HFF-Myc (cell line): ENCODE measurements around the gene SV2A.
"Not testable (repeated sequence)": the region's sequence is repeated elsewhere in the genome, so short reads cannot be mapped to it uniquely, and the experiment has no call there.

Experiments used
- DNase-seq: peaks from one replicate; pipeline ENCODE4 v3.0.0-alpha.2; 2011; ENCODE audit warnings: low read depth; ENCODE audit errors: extremely low read depth
- H3K4me3 ChIP-seq: replicated peaks from 2 replicates; pipeline ENCODE4 v1.5.1; 2011; ENCODE audit warnings: low read depth, mild to moderate bottlenecking, control low read depth, low read length
- CTCF ChIP-seq: IDR thresholded peaks from 2 replicates; pipeline ENCODE4 v1.5.1; 2012; ENCODE audit warnings: mild to moderate bottlenecking, low read depth, low read length, control low read depth; ENCODE audit errors: missing control alignments

Gene SV2A

GRCh38 chr1:149881876-149882275, 35.8 kb downstream of the SV2A start:
- TF ChIP-seq CTCF = no peak
- H3K4me3 ChIP-seq = no peak overlapping the region
- DNase-seq = no peak

DNA sequence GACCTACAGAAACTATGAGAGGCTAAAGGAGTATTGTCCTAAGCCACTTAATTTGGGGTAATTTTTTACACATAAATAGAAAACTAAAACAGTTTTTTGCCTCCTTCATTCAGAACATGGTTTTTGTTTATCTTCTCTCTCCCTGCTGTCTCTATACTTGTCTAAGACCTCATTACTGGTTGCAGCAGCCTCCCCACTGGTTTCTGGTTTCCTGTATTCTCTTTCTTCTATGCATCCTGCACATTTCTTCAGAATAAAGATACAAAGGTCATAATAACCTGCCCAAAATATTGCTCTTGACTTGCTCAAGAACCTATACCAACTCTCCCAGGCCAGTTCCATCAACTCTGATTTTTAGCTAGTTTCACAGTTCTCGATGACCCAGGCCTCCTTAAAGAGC, 38.1 kb downstream of the SV2A start:
- no peak overlapping the region for H3K4me3 ChIP-seq
- no peak for TF ChIP-seq CTCF
- DNase-seq = no peak

DNA sequence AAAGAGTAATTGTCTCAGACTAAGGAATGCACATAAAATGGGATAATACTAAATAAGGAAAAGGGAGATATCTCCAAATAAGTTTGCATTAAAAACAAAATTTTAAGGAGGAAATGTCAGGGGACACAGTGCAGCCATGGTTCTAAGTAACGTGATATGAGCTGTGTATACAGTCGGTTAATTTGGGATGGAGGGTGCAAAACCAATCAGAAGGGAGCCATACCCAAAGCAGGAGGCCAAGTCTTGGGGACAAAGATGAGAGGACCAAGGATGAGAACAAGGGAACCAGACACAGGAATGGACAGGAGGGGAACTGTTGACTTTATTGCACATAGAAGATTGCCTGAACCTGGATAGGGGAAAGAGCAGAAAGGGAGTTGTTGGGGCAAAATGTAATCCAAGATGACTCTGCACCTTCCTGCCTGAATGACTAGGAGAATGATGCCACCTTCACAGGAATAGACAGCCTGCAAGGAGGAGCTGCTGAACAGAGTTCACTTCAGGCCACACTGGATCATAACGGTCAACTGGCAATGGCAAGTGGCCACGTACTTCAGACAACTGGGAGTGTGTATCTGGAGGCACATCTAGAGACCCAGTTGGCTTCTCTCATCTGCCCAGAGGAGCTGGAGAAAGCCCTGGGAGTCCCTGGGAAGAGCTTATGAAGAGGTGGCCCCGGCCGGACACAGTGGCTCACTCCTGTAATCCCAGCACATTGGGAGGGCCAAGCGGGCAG, 40.3 kb downstream of the SV2A start:
- DNase-seq = no peak
- no peak overlapping the region for H3K4me3 ChIP-seq
- TF ChIP-seq CTCF = no peak

DNA sequence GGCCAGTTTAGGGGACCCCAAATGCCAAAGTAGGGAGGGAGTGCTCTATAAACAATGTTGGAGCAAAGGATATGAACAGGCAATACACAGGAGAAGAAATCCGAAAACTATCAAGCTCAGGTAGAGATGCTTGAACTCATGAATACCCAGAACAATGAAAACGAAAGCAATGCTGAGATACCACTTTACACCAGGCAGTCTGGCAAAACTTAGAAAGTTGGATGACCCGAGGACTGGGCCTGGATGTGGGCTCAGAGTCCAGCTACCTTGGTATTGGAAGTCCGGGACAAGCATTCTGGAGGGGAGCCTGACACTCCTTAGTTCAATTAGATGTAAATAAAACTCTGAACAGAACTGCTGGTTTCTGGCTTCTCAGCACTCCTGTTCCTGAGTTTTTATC, 44.6 kb downstream of the SV2A start:
- H3K4me3 ChIP-seq, DNase-seq: not testable (repeated sequence)

DNA sequence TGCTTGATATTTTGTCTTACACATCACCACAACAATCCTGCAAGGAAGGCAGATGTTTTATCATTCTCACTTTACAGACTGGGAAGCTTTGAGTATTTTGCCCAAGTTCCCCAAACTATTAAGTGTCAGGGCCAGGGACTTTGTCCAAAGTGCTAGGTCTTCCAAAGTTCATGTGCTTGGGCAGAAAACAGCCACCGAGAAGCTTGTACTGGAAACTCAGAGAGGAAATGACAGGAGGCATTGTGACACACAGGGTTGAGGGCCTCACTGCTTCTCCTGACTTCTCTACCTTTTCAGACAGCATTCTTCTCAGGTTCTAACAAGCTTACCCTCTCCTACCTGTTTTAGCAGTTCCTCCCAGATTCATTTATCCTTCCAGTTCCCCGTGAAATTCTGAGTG, 50.8 kb downstream of the SV2A start:
- not testable (repeated sequence) for DNase-seq, H3K4me3 ChIP-seq

GRCh38 chr1:149861497-149862054, 56.1 kb downstream of the SV2A start:
- DNase-seq, H3K4me3 ChIP-seq: not testable (repeated sequence)

GRCh38 chr1:149860684-149861496, 56.8 kb downstream of the SV2A start:
- not testable (repeated sequence) for H3K4me3 ChIP-seq, DNase-seq

DNA sequence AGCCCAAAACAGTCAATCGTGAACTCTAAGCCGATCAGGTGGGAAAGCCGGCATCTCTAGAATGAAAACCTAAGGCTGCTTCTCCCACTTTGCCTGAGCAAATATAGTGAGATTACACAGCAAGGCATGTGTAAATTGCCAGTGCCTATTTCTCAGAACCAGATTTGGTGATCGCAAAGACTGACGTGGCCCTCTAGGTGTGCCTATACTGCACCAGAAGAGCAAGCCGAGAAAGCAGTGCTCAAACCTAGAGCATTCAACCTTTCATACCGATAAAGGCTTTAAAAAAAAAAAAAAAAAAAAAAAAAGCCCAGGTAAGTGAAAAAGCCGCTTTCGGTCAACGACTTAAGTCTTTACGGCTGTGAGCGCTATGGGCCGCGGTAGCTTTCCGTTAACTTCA, 57.4 kb downstream of the SV2A start:
- DNase-seq, H3K4me3 ChIP-seq: not testable (repeated sequence)
